Activated CD4-positive, alpha-beta T cell treated with anti-CD3 and anti-CD28 coated beads, Interleukin-10, Interleukin-2, amounts not matched to agents 100 ng/mL and 50 ng/mL, durations not matched to agents 16 hours and 8 hours (primary cell): ENCODE results near the gene KLRF1.
"Not testable (repeated sequence)": the region's sequence is repeated elsewhere in the genome, so short reads cannot be mapped to it uniquely, and the experiment has no call there.

Experiments used
- DNase-seq: peaks from one replicate; pipeline ENCODE4 v3.0.0-alpha.2; 2020

The KLRF1 gene

DNA sequence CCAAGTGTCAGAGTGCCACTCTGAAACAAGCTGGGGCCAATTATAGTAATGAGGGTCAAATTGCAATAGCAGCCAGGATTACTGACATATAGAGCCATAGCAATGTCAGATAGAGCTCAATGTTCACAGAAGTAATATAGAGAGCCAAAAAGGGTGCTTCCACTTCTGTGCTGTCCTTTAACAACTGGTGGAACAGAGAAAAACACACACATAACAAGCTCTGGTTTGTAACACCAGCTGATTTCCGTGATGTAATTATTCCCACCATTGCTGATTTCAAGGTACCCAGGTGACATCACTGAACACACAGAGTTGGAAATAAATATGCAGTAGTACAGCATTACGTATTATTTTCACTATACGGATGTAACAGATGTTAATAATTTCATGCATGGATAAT lies 44.9 kb downstream of the KLRF1 start:
- no peak for DNase-seq

- no peak for DNase-seq
These were observed 45.5 kb downstream of the KLRF1 start for GRCh38 chr12:9872742-9873141.

DNA sequence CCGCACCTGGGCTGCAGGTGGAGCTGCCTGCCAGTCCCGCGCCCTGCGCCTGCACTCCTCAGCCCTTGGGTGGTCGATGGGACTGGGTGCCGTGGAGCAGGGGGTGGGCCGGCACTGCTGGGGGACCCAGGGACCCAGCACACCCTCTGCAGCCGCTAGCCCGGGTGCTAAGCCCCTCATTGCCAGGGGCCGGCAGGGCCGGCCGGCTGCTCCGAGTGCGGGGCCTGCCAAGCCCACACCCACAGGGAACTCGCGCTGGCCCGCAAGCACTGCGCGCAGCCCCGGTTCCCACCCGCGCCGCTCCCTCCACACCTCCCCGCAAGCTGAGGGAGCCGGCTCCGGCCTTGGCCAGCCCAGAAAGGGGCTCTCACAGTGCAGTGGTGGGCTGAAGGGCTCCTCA lies 48.8 kb downstream of the KLRF1 start:
- DNase-seq, result not testable (repeated sequence)

DNA sequence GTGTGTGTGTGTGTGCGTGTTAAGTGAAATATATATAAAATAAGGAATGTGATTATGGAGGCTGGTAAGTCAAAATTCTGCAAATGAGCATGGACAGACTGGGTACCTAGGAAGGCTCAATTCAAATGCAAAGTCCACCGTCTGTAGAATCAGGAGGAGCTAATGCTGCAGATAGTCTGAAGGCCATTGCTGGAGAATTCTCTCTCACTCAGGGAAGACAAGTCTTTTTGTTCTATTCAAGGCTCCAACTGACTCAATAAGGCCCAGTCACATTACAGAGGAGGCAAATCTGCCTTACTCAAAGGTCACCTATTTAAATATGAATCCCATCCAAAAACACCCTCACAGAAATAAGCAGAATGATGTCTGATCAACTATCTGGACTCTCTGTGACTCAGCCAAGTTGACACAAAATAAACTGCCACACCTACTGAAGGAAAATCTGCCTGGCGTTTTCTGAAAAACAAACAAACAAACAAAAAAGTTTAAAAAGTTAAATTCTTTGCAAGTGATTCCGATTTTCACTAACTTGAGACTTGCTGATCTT lies 53.3 kb downstream of the KLRF1 start:
- no peak for DNase-seq

GRCh38 chr12:9881246-9881645 lies 54.0 kb downstream of the KLRF1 start, which contains the start of gene KLRF2:
TSS of gene KLRF2 (plus strand) at chr12:9881489. CDS start at chr12:9881596, 107 bp downstream.
- DNase-seq, result no peak

- DNase-seq, result no peak
These were observed 54.7 kb downstream of the KLRF1 start for GRCh38 chr12:9881988-9882387.

DNA sequence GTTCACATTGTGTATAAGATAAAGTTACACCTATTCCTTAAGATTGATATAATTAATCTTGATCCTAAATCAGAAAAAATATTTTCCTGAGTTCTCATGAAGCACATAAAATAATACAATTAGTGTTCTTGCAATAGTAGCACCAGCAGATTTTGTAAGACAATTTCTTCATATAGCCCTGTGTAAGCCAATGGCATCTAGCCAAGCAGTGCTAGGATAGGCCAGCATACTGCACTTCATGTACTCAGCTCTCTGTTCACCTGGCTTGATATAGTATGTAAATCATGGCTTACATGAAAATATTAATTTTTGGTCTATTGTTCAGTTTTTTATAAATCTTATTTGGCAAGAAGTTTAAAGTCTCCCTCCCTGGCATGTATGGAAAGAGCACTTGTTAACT lies 55.9 kb downstream of the KLRF1 start:
- DNase-seq, result no peak

DNA sequence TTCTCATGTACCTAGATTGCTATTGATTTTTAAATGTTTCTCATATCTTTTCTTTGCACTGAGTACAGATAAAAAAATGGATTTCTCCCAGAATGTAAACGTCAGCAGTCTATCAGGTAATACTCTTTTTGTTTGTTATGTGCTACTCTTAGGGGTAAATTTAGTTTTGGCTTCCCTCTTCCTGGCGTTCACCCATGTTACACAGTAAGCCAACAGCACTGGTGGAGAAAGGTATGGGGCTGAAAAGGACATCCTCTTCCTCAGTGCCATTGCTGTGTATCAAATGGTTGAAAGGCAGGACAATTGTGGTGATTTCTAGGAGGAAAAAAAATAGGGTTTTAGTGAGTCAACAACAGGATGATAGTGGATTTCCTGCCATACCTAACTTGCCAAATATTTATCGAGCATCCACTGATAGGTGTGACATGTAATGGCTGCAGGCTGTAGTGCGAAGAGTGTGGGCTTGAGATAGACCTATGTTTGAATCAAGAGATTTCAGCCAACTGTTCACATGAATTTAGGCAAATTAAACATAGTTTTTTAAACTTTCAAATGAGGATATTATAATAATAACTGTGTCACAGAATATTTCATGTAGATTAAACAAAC lies 61.5 kb downstream of the KLRF1 start:
- no peak for DNase-seq
